HG03280 (cell line): ENCODE results near the gene GRK5.

Experiments
- ATAC-seq: cut with Tn5 transposase; IDR thresholded peaks from one replicate; pipeline ENCODE4 v1.9.1; 2021; ENCODE audit warnings: mild to moderate bottlenecking, moderate library complexity; ENCODE audit not compliant: unreplicated experiment

Gene GRK5

DNA sequence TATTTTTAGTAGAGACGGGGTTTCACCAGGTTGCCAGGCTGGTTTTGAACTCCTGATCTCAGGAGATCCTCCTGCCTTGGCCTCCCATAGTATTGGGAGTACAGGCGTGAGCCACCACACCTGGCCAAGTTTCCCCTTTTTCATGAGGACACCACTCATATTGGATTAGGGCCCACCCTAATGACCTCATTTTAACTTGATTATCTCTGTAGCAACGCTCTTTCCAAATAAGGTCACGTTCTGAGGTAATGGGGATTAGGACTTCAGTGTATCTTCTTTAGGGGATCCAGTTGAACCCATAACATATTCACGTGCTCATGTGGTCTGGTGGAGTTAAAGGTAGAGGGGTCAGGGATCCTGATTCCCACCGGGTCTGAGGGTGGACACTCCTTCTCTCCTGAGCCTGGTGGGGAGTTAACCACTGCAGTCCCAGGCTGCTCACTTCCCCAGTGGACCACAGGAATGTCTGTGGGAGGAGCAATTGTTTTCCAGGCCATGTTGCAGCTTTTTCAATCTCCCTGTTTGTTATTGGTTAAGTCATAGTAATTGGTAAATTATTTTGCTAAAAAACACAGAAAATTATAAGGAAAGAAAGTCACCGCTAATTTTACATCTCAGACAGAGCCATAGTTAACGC is 130.5 kb downstream of the GRK5 start:
- no peak for ATAC-seq

DNA sequence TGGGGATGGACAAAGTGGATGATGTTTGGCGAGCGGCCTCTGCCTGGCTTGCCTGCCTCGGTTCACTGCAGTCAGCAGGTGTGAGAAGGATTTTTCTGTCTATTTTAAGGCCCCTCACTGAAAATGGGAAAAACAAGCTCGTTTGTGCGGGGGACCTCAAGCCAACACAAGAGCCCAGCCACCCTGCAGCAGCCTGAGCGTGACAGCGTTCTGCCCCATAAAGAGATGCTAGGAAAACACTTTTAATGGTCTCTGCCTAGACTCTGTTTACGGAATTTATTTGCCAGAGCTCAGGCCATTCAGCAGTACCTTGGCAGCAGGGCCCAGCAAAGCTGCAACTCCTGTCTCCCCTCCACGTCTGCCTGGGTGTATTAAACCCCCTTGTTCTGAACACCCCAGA is 131.7 kb downstream of the GRK5 start:
- no peak for ATAC-seq

DNA sequence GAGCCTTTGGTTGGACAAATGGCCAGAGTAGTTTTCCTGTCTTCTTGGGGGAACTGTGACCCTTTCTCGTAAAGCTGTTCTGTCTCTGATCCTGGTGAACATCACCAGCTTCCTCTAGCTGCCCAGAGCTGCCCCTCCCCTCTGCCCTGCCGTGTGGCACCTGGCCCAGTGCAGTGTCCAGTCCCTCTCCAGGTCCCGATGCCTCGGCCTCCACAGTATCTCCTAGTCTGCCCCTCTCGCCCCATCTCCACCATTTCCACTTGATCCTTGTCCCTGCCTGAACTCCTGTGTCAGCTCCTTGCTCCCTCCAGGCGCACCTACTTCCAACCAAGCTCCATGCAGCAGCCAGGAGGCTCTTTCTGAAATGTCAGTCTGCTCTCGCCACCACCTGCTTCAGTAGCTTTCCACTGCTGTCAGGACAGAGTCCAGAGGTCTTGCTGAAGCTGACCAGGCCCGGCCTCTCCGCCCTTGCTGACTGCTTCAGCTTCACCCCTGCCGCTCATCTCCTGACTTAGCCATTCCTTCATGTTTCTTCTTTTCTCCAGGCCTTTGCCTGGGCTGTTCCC is 133.6 kb downstream of the GRK5 start:
- no peak for ATAC-seq

DNA sequence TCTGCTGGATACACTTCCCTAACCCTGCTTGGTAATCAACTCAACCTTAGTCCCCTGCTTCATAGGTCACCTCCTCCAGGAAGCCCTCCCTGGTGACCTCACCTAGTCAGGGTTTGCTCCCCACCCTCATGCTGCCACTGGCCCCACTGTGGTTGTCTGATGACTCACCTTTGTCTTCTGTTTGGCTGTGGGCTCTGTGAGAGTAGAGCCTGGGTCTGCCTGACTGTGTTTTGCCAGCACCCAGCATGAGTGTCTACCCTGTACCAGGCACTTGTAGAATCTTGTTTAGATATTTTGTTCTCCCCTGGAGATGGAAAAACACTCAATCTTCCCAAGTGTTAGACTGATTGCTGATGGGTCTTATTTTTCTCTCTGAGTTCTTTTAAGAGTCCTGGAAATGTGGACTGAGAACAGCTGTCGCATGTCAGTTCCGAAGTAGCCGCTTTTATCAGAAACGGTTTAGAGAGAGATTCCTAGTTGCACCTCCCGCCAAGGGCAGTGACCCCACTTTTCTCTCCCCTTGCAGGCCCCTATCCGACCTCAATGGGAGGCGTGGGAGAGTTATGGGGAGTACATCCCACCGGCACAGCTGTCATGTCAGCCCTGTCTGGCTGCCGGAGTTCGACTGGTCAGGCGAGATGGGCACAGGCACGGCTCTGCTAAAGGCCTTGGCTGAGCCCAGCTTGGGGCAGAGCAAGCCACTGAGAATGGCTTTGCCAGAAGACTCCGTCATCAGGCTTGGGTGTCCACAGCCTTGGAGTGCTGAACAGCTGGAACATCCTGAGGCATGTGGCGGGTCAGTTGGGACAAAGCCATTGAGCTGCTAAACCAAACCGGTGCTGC is 134.3 kb downstream of the GRK5 start:
- ATAC-seq: no peak

DNA sequence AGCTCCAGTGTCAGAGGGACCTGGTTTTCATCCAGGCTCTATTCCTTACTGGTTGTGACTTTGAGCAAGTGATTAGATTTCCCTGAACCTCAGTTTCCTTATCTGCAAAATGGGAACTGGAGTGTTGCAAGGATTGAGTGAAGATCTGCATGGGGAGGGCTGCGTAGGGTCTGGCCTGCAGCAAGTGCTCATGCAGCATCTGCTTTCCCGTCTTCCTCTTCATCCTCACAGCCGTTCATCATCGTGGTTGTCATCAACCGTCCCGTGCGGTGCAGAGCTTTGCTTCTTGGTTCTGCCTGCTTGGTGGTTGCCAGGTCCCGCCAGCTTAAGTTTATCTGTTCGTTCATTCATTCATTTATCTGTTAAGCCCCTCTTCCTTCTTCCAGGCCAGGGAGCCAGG is 135.0 kb downstream of the GRK5 start:
- ATAC-seq: no peak

DNA sequence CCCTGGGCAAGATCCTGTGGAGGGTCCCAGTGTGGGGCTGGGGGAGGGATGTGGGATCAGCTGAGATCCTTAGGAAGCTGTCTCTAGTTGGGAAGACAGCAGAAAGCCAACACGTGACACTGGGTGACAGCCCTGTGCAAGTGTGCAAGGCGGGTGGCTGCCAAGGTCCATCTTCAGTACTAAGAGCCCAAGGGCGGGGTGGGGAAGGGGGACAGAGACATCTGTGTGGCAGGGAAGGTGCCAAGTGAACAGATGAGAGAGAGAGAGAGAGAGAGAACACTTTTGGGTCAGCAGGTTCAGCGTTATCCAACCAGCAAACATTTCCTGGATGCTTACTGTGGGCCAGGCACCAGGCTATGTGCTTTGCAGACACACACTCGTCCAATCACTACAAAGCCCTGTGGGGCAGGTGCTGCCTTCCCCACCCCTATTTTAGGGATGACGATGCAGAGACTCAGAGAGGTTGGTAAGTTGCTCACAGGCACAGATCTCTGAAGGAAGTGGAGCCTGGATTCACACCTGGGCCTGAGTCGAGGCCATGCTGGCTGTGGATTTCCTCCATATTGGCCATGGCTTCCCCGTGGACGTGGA is 135.7 kb downstream of the GRK5 start:
- ATAC-seq: no peak

DNA sequence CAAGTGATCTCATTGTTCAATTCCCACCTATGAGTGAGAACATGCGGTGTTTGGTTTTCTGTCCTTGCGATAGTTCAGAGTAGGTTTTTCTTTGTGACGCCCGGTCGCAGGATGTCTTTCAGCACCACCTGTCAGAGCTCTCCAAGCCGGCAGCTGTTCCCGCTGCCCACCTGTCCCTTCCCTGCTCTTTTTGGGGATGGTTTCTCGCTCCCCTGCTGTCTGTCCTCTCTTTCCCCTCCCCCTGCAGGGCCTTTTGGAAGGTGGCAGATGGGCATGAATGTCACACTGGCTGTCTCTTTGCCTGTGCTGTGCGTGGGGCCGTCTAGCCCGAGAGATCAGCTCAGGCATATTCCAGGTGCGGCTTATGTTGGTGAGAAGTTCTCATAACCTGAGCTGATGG is 137.0 kb downstream of the GRK5 start:
- ATAC-seq: no peak

DNA sequence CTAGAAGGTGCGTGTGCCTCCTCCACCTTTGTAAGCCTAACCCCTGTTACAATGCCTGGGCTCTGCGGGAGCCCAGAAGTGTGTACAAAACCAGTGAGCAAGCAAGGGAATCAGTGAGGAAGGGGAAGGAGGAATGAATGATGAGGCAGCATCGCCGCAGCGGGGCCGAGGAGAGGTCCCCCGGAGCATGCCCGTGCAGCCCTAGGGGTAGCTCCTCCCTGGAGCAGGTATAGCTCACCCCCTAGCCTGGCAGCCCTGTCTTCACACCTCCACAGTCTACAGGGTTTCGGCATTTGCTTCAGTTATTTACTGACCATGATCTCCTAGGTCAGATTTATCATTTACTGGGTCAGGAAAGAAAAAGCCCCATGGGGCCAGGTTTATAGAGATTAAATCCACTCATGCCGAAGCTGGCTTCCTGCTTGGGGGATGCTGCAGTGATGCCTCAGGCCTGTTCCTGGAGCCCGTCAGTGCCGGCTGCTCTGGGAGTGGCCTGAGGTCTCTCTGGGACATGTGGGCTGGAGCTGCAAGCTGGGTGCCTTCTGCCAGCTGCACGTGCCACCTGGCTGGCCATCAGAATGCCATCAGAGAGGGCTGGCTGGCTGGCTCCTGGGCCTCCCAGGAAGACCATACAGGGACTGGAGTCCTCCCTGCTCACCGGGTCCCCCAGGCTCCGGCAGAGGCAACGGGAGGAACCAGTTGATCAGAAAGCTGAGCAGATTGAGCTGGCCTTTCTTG is 138.9 kb downstream of the GRK5 start:
- ATAC-seq: no peak

DNA sequence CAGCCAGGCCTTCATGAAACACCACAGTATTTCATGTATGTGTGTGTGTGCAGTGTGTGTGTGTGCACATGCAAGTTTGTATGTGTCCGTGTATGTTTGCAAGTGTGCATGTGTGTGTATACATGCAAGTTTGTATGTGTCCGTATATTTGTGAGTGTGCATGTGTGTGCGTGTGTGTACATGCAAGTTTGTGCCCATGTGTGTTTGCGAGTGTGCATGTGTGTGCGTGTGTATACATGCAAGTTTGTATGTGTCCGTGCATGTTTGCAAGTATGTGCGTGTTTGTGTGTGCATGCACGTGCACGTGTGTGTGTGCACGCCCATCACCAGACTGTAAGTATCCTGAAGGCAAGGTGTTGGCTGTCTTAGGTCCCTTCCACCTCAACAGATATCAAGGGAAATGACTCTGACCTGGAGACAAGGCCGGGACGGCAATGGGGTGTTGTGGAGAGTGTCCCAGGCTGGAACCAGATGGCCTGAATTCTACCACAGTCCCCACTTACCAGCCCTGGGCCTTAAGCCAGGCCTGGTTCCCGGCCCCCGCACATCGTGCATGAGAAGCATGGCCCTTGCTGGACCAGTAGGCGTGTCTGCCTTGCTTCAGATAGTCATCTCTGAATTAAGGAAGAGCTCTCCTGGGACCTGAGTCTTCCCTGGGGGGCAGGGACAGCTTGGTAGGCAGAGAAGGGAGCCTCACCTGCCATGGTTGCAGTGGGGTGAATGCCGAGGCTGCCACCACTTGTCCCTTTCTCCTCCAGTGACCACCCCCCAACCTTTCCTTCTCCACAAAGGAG is 140.0 kb downstream of the GRK5 start:
- ATAC-seq: no peak

DNA sequence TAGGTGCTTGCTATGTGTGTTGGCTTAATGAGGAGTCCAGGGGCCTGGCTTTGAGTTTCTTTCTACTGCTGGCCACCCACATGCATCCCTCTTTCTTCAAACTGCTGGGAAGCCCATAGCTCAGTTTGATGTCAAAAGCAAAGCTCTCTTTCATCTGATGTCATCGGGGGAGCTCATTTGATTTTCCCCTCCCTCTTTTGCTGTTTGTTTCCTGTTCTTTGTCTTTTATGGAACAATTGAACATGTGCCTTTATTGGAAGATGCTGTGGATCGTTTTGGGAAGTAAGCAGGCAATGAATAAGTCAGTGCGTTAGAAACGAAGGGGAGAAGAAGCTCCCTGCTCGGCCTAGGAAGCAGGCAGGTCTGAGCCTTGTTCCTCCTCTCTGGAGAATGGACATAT is 140.7 kb downstream of the GRK5 start:
- no peak for ATAC-seq

DNA sequence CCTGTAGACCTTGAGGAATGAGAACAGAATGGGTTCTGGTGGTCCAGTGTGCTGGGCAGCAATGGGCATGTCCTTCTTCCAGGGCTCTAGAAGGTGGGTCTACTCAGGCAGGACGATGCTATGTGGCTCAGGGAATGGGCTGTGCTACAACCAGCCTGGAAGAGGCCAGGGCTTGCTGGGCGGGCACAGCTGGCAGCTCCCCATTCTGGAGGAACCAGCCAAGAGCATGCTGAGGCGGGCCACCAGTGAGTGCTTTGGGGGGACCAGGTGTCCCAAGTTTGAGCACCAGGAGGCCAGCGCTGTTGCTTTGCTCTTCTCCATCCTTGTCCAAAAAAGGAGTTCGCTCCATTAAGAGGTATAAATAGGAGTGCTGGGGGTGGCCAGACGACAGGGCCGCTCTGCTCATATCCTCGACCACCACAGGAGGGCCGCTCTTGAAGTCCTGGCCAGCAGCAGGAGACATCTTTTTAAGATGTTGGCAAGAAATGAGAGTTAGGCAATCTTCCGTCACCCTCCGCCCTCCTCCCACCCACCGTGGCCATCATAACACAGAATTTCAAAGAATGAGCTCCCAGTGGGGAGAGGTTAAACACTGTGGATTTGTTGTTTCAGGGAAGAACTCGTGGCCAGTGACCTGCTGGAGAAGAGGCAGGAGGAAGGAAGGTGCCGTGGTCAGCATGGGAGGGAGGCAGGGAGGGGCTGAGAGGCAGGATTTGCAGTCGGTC is 141.3 kb downstream of the GRK5 start:
- ATAC-seq: no peak

DNA sequence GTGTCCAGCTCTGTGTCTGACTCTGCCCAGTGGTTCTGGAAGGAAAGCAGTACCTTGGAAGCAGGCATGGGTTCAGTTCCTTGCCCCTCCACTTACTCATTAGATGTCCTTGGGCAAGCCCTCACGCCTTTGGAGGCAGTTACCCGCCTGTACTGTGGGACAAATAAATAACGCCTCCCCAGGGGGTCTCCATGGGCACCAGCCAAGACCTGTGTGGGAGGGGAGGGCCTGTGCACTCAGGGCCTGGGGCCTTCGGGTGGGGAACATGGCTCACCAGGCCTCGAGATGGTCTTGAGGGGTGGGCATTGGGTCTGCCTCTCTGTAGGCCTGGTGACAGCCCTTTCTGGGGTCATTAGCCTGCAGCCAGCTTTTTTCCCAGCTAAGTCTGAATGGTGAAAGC is 142.0 kb downstream of the GRK5 start:
- ATAC-seq: no peak

DNA sequence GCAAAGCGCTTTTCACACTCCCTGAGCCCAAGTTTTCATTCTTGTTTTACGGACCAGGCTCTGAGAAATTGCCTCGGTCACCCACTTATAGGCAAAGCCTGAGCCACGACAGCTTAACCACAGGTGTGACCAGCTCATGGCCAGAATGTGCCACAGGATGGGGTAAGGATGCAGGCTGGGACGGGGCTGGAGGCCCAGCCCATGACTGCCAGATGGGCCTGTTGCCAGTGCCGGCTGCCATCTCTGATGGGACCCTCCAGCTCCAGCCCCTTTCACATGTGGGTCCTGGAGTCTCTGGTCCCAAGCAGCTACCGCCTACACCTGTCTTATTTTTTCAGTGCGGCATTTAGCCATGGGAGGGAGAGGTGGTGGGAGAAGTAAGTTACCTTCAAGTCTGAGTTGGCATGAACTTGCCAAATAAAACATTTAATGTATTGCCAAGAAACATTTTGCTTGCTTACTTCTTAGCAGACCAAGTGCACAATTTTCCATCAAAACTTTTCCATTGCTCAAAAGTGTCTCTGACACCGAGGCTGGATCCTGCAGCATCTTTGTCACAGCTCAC is 142.6 kb downstream of the GRK5 start:
- no peak for ATAC-seq

DNA sequence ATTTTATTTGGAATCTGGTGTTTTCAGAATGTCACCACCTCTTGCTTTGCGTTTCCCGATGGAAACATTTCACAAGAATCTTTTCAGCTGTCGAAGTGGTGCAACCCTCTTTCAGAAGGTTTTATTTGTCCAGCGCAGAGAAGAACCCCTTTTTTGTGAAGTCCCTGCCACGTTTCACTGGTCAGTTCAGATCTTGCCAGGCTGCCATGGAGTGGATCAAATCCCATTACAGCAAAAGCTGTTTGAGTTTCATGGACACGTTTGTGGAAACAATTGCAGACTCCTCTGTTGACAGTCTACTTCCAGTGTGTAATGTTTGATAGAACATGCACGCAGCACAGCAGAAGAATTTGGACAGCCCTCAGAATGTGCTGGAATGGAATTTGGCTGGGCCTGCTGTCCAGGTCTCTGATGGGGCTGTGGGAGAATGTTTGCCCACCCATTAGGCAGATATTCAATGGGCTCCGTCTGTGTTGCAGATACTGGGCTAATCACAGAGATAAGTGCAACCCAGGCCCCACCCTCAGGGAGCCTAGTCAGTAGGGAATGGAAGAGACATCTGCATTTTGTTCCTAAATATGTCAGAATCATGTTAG is 143.2 kb downstream of the GRK5 start:
- ATAC-seq: no peak

DNA sequence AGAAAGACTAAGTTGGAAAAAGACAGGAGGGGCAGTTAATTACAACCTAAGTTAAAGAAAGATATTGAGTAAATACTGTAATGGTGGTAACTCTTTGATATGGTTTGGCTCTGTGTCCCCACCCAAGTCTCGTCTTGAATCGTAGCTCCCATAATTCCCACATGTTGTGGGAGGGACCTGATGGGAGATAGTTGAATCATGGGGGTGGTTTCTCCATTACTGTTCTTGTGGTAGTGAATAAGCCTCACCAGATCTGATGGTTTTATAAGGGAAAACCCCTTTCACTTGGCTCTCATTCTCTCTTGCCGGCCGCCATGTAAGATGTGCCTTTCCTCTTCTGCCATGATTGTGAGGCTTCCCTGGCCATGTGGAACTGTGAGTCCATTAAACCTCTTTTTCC is 143.8 kb downstream of the GRK5 start:
- no peak for ATAC-seq

DNA sequence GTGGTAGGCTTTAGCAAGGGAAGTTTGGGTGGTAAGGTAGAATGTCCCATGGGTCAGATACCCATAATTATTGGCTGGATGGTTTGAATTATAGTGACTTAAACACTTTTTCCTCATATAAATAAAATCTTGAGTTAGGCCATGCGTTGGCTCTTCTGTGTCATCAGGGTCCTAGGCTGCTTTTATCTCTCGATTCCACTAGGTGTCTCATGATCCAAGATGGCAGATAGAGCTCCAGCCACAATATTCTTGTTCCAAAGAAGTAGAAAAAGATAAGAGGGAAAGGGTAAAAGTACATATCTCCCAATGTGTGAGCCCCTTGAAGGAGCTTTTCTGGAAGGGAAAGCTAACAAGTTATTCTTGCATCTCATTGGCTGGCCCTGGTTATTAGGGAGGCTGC is 144.7 kb downstream of the GRK5 start:
- ATAC-seq: no peak

DNA sequence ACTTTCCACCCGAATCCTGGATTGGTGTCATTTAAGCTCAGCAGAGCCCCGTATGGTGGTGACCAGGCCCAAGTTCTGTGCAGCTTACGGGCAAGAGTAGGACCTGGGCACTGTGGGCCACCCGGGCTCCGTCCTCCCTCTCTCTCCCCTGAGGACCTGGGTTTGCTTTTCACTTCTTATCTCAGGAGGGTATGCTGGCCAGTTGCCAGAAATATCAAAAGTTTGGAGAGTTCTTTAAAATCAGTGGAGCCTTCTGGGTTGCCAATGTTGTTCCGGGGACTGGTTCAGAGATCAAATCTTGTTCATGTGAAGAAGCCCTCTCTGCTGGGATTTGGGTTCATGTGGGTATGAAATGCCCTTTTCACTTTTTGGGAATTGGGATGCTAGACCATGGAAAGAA is 145.4 kb downstream of the GRK5 start:
- ATAC-seq: no peak

DNA sequence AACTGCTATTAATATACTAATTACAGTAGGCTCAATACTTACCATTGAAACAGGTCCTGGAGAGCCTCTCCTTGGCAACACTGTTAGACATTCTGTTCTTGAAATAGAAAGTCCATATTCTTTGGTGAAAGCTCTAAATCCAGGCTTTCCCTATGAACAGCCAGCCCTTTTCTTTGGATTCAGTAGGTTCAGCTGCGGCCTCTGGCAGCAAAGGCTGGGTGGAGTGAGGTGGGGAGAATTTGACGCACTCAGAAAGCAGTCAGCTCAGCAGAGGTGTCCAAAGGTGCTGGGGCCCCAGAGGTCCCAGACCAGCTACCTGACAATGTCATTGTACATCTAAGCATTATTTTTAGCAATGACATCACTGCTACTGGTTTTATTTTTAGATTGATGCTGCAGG is 146.1 kb downstream of the GRK5 start:
- no peak for ATAC-seq

DNA sequence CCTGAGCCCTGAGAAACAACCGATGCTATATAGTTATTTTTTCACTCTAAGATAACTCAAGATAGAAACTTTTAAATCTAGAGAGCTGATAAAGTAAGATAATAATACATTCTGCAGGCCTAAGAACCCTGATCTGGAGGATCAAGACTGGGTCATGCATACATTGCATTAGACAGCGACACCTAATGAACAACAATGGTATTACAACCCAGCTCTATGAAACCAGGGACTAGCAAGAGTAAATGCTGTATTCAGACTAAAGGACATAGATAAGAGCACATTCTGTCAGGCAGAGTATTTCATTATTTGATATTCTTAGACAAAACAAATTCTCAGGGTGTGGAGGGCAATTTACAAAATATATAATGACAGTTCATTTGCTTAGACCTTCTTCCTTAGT is 148.6 kb downstream of the GRK5 start:
- no peak for ATAC-seq
